Esophagus squamous epithelium (tissue), 5 donors: ENCODE data around the gene COL23A1. TPM values are rescaled to one million over a fixed set of nuclear protein-coding genes. Genes with fewer than 3 reads are reported as not detected.

ENCODE experiments used
- DNase-seq: peaks from one replicate; lab custom pipeline; 2025; lab: John Stamatoyannopoulos, UW
- H3K27ac ChIP-seq, 4 donors: fragments of 200-600 bp; sonication (generic); one replicate each; pipeline ENCODE4 v1.5.1; 2016 to 2019; ENCODE audit warnings: mild to moderate bottlenecking in 1 of 4
- H3K27me3 ChIP-seq, 4 donors: fragments of 200-600 bp; sonication (generic); 1 replicate in 3 of 4; 2 replicates in 1 of 4; pipeline versions ENCODE4 v1.5.1 to v1.6.0; 2017 to 2021; ENCODE audit warnings: antibody characterized with exemption in 1 of 4
- H3K36me3 ChIP-seq, 3 donors: fragments of 200-600 bp; sonication (generic); one replicate each; pipeline ENCODE4 v1.5.1; 2016 to 2019
- H3K4me1 ChIP-seq, 3 donors: fragments of 200-600 bp; sonication (generic); one replicate each; pipeline ENCODE4 v1.5.1; 2017 to 2019
- H3K4me3 ChIP-seq, 4 donors: fragments of 200-600 bp; sonication (generic); 1 replicate in 3 of 4; 2 replicates in 1 of 4; pipeline ENCODE4 v1.5.1; 2016 to 2019; ENCODE audit warnings: mild to moderate bottlenecking in 2 of 4, moderate library complexity in 1 of 4
- H3K9me3 ChIP-seq, 3 donors: fragments of 200-600 bp; sonication (generic); one replicate each; pipeline ENCODE4 v1.5.1; 2016 to 2019
- CTCF ChIP-seq, 6 experiments: fragments of 450-650 bp in 4 of 6; fragments of 200-600 bp in 2 of 6; sonication (generic) in 2 of 6; IDR thresholded peaks; one replicate each; pipeline ENCODE4 v1.5.1; 2016 to 2019; ENCODE audit warnings: antibody characterized with exemption in 6 of 6, mild to moderate bottlenecking in 4 of 6, moderate library complexity in 4 of 6
- POLR2A ChIP-seq, 4 donors: fragments of 450-650 bp; IDR thresholded peaks; one replicate each; pipeline ENCODE4 v1.6.1; 2017; ENCODE audit warnings: antibody characterized with exemption in 4 of 4, mild to moderate bottlenecking in 4 of 4, moderate library complexity in 3 of 4
- WGBS, 2 donors: methylation state at CpG; one replicate each; pipeline ENCODE4 v1.1.5; 2018; 5-methylcytosine and 5-hydroxymethylcytosine counted together
- intact Hi-C: fragments of 100-400 bp; cut with DNase I; formaldehyde crosslinking; loops from one replicate; pipeline ENCODE4 v1.15.0; 2022
- total RNA-seq, 4 donors: library from RNA; depleted of rRNA; stranded (reverse); fragments of >200 nt; gene quantifications; one replicate each; pipeline ENCODE4 v1.1.0, GENCODE V29; 2016
- donor health status: DM: yes; HTN: yes; CAD: no.

Gene COL23A1
- total RNA-seq, 4 donors from 2014 or later: 0.41 to 1.5 (median 0.44) TPM; not detected in 1

- Histone ChIP-seq H3K36me3 (no peaks in the 10 kb centered on the region), H3K4me3 (no peak overlapping the region), H3K4me1 (no peaks in the 10 kb centered on the region), H3K27me3 (peaks cover 0 to 3% (median 0%) of the 10 kb centered on the region in 4 donors), H3K27ac (no peak overlapping the region), H3K9me3 (no peaks in the 10 kb centered on the region)
- DNase-seq: no peak
- 84 to 91% methylated on average over 3 of the region's 6 CpGs for WGBS, 2 donors
- no peak for TF ChIP-seq CTCF (IDR thresholded peaks at IDR 0.05)
- no peak for TF ChIP-seq POLR2A (IDR thresholded peaks at IDR 0.05)
- intact Hi-C loops: no loop called here
Measured at GRCh38 chr5:178519155-178519554, 71.0 kb downstream of the COL23A1 start.

GRCh38 chr5:178516504-178517235 is 73.5 kb downstream of the COL23A1 start:
- H3K36me3 ChIP-seq: no peaks in the 10 kb centered on the region
- H3K4me3 ChIP-seq: no peak overlapping the region
- no peaks in the 10 kb centered on the region for H3K9me3 ChIP-seq
- H3K27ac ChIP-seq: no peak overlapping the region
- WGBS, 2 donors: 83 to 84% methylated on average over 9 to 14 of the region's 14 CpGs
- no peaks in the 10 kb centered on the region for H3K4me1 ChIP-seq
- peaks cover 0 to 19% (median 0%) of the 10 kb centered on the region in 4 donors for H3K27me3 ChIP-seq
- intact Hi-C loops: no loop called here
- TF ChIP-seq CTCF (IDR thresholded peaks at IDR 0.05) (no peak), POLR2A (IDR thresholded peaks at IDR 0.05) (no peak)
- no peak for DNase-seq

GRCh38 chr5:178515776-178516503 is 74.3 kb downstream of the COL23A1 start:
- Histone ChIP-seq H3K27me3 (peaks cover 0 to 19% (median 0%) of the 10 kb centered on the region in 4 donors), H3K36me3 (no peaks in the 10 kb centered on the region), H3K4me1 (no peaks in the 10 kb centered on the region), H3K4me3 (no peak overlapping the region), H3K9me3 (no peaks in the 10 kb centered on the region), H3K27ac (no peak overlapping the region)
- TF ChIP-seq POLR2A (IDR thresholded peaks at IDR 0.05): no peak
- TF ChIP-seq CTCF (IDR thresholded peaks at IDR 0.05): no peak
- 76 to 80% methylated on average over 22 to 23 of the region's 23 CpGs for WGBS, 2 donors
- no peak for DNase-seq
- intact Hi-C loops: no loop called here

GRCh38 chr5:178514851-178515418 is 75.3 kb downstream of the COL23A1 start:
- 77 to 90% methylated on average over 4 to 5 of the region's 6 CpGs for WGBS, 2 donors
- intact Hi-C loops: no loop called here

More at GRCh38 chr5:178514851-178515418, 75.3 kb downstream of the COL23A1 start:
- Histone ChIP-seq H3K9me3 (no peaks in the 10 kb centered on the region), H3K27ac (no peak overlapping the region), H3K4me3 (no peak overlapping the region), H3K36me3 (no peaks in the 10 kb centered on the region), H3K4me1 (no peaks in the 10 kb centered on the region), H3K27me3 (peaks cover 0 to 19% (median 0%) of the 10 kb centered on the region in 4 donors)
- TF ChIP-seq CTCF (IDR thresholded peaks at IDR 0.05) (no peak), POLR2A (IDR thresholded peaks at IDR 0.05) (no peak)
- DNase-seq: no peak
